GM12875 (cell line): ENCODE measurements around the gene TFF1.

Experiments used
- H3K4me3 ChIP-seq: one replicate; pipeline ENCODE4 v1.5.1; 2011; ENCODE audit warnings: low read depth, low read length, control low read depth
- CTCF ChIP-seq: IDR thresholded peaks from 2 replicates; pipeline ENCODE4 v1.5.1; 2011; ENCODE audit warnings: low read depth, mild to moderate bottlenecking, control low read depth, inconsistent platforms, low read length, moderate library complexity, borderline replicate concordance; ENCODE audit not compliant: insufficient read depth

The TFF1 gene

GRCh38 chr21:42317826-42318746 is 48.2 kb downstream of the TFF1 start:
- no peak for TF ChIP-seq CTCF
- H3K4me3 ChIP-seq, result no peak overlapping the region

GRCh38 chr21:42317341-42317741 is 49.0 kb downstream of the TFF1 start:
- no peak overlapping the region for H3K4me3 ChIP-seq
- TF ChIP-seq CTCF, result no peak

DNA sequence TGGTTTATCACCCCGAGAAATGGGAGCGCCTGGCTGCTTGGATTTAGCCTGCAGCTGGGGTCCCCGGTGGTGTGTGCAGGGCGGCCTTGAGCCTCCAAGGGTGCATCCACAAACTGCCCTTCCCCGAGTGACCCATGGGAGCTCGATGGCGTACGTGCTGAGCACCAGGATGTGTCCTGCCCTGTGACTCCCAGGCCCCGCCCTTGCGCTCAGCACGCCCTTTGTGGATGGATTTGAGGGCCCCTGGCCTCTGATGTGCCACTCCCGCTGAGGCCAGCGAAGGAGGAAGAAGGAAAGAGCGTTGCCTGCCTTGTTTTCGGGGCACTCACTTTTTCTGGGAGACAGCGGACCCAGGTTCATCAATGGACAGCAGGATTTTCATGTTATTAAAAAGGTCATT is 49.4 kb downstream of the TFF1 start:
- TF ChIP-seq CTCF, result no peak
- no peak overlapping the region for H3K4me3 ChIP-seq

DNA sequence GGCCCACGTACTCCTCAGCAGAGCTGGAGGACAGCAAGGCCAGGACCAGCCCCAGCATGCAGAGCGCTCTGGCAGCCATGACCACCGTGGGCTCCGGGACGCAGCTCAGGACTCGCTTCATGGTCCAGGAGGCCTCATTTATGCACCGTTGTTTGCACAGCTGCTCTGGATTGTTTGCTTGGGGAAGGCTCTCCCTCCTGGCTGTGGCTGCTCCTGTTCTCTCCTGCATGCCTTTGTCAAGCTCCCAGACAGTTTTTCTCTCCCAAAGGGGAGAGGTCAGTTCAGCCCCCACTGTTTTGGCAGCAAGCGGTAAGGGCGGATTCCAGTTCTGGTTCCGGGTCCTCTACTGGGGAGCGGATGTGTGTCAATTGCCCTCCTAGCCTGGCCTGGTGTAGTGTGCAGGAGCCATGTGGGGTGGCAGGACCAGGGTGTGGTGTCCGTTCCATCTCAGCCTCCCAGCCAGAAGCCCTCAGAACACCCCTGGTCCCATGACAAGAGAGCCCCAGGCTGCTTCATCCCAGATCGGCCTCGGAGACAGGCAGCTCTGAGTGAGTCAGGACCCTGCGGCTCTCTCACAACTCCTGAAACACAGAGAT is 50.9 kb downstream of the TFF1 start, which contains the start of gene TFF3:
TSS of gene TFF3 (minus strand) at position 114 of the 596 bp plus-strand sequence. CDS start at position 79, 35 bp downstream.
- no peak within 1 kb of the TSS for H3K4me3 ChIP-seq
- no peak for TF ChIP-seq CTCF

DNA sequence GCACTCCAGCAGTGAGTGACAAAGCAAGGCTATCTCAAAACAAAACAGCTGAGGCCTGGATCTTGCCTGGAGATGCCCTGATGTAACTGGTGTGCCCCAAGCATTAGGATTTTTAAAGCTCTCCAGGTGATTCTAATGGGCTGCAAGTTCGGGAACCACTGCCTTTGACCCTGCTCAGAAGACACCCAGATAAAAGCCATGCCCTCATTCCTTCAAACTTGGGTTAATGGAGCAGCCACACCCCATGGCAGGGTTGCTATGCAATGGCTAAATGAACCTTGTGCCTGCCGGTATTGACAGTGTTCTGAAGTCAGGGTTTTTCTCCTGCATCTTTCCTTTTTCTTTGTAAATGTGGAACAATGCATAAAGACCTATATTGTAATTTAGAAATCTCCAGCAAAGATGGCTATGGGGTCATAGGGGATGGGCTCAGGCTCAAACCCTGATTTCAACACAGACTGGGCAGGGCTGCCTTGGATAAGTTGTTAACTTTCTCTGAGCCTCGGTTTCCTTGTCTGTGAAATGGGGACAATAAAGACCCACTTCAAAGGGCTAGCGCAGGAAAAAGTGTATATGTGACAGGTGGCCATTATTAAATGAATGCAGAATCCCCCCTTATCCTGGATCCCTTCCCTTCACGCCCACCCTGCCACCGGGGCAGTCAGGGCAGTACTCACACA is 51.6 kb downstream of the TFF1 start:
- no peak overlapping the region for H3K4me3 ChIP-seq
- TF ChIP-seq CTCF, result no peak

GRCh38 chr21:42313501-42313969 is 52.8 kb downstream of the TFF1 start:
- H3K4me3 ChIP-seq, result no peak overlapping the region
- no peak for TF ChIP-seq CTCF
